H9 (cell line): ENCODE results near the gene LHX1. TPM values are rescaled to one million over a fixed set of nuclear protein-coding genes. Genes with fewer than 3 reads are reported as not detected.
A peak's percentile ranks its signal among the peaks of the same experiment; 100 is the strongest.

ENCODE experiments used
- DNase-seq: peaks from one replicate; pipeline ENCODE4 v3.0.0-alpha.2; 2017
- H2AFZ ChIP-seq: one replicate; pipeline ENCODE4 v1.6.1; 2013; ENCODE audit warnings: mild to moderate bottlenecking, low read length, control low read depth, moderate library complexity
- H2AK5ac ChIP-seq: 2 replicates; pipeline ENCODE4 v1.6.1; 2013; ENCODE audit warnings: low read length, control low read depth, mixed read lengths; ENCODE audit not compliant: insufficient read length
- H2BK120ac ChIP-seq: one replicate; pipeline ENCODE4 v1.6.1; 2013; ENCODE audit warnings: low read depth, mild to moderate bottlenecking, low read length, control low read depth, inconsistent platforms; ENCODE audit not compliant: poor library complexity, severe bottlenecking
- H2BK12ac ChIP-seq: 2 replicates; pipeline ENCODE4 v1.6.1; 2013; ENCODE audit warnings: low read length, control low read depth, mixed read lengths, low read depth; ENCODE audit not compliant: insufficient read length
- H2BK15ac ChIP-seq: 2 replicates; pipeline ENCODE4 v1.6.1; 2013; ENCODE audit warnings: low read depth, low read length, control low read depth
- H2BK20ac ChIP-seq: one replicate; pipeline ENCODE4 v1.6.1; 2013; ENCODE audit warnings: low read depth, mild to moderate bottlenecking, low read length, control low read depth, inconsistent platforms; ENCODE audit not compliant: poor library complexity, severe bottlenecking
- H2BK5ac ChIP-seq: 2 replicates; pipeline ENCODE4 v1.6.1; 2013; ENCODE audit warnings: low read length, control low read depth, mixed read lengths; ENCODE audit not compliant: insufficient read length
- H3K14ac ChIP-seq: 2 replicates; pipeline ENCODE4 v1.6.1; 2013; ENCODE audit warnings: low read length, control low read depth; ENCODE audit not compliant: insufficient read depth
- H3K18ac ChIP-seq: 2 replicates; pipeline ENCODE4 v1.6.1; 2013; ENCODE audit warnings: low read depth, mild to moderate bottlenecking, mixed read lengths, low read length, control low read depth; ENCODE audit not compliant: insufficient read length
- H3K23ac ChIP-seq: 2 replicates; pipeline ENCODE4 v1.6.1; 2013; ENCODE audit warnings: low read length, control low read depth, mixed read lengths, low read depth; ENCODE audit not compliant: insufficient read length
- H3K23me2 ChIP-seq: 2 replicates; pipeline ENCODE4 v1.6.1; 2013; ENCODE audit warnings: low read depth, mild to moderate bottlenecking, mixed read lengths, low read length, control low read depth; ENCODE audit not compliant: insufficient read length, poor library complexity, severe bottlenecking
- H3K27ac ChIP-seq: 2 replicates; pipeline ENCODE4 v1.5.1; 2013; ENCODE audit warnings: low read length, control low read depth, mixed read lengths, low read depth; ENCODE audit not compliant: insufficient read length
- H3K27me3 ChIP-seq: 2 replicates; pipeline ENCODE4 v1.6.1; 2013; ENCODE audit warnings: low read length, control low read depth, inconsistent platforms; ENCODE audit not compliant: insufficient read depth
- H3K4ac ChIP-seq: 2 replicates; pipeline ENCODE4 v1.6.1; 2013; ENCODE audit warnings: low read depth, mild to moderate bottlenecking, control low read depth, inconsistent platforms, low read length, moderate library complexity
- H3K4me1 ChIP-seq: 2 replicates; pipeline ENCODE4 v1.6.1; 2013; ENCODE audit warnings: low read length, control low read depth, inconsistent platforms; ENCODE audit not compliant: insufficient read depth
- H3K4me2 ChIP-seq: 2 replicates; pipeline ENCODE4 v1.6.1; 2013; ENCODE audit warnings: low read length, control low read depth, mixed read lengths; ENCODE audit not compliant: insufficient read length, insufficient read depth
- H3K56ac ChIP-seq: 2 replicates; pipeline ENCODE4 v1.6.1; 2013; ENCODE audit warnings: low read depth, mild to moderate bottlenecking, mixed read lengths, low read length, control low read depth; ENCODE audit not compliant: insufficient read length
- H3K79me1 ChIP-seq: 2 replicates; pipeline ENCODE4 v1.6.1; 2013; ENCODE audit warnings: low read depth, mild to moderate bottlenecking, moderate library complexity, low read length, control low read depth, inconsistent platforms; ENCODE audit not compliant: insufficient read depth, poor library complexity, severe bottlenecking
- H3K79me2 ChIP-seq: 2 replicates; pipeline ENCODE4 v1.6.1; 2013; ENCODE audit warnings: low read length, control low read depth, inconsistent platforms; ENCODE audit not compliant: insufficient read depth
- H3K9ac ChIP-seq: 2 replicates; pipeline ENCODE4 v1.6.1; 2013; ENCODE audit warnings: low read length, control low read depth, mixed read lengths; ENCODE audit not compliant: insufficient read length; ENCODE audit errors: extremely low read depth
- H3K9me3 ChIP-seq: one replicate; pipeline ENCODE4 v1.6.1; 2013; ENCODE audit warnings: low read depth, low read length, inconsistent platforms; ENCODE audit not compliant: control insufficient read depth
- H3T11ph ChIP-seq: one replicate; pipeline ENCODE4 v1.6.1; 2013; ENCODE audit warnings: mild to moderate bottlenecking, low read length, control low read depth, inconsistent platforms
- H4K20me1 ChIP-seq: one replicate; pipeline ENCODE4 v1.6.1; 2013; ENCODE audit not compliant: control insufficient read depth, insufficient read length, insufficient read depth
- H4K5ac ChIP-seq: 2 replicates; pipeline ENCODE4 v1.6.1; 2013; ENCODE audit warnings: low read depth, mild to moderate bottlenecking, mixed read lengths, low read length, control low read depth; ENCODE audit not compliant: insufficient read length
- H4K8ac ChIP-seq: replicated peaks from 2 replicates; pipeline ENCODE4 v1.6.1; 2013; ENCODE audit warnings: low read length, control low read depth, mixed read lengths, low read depth; ENCODE audit not compliant: insufficient read length
- H4K91ac ChIP-seq: 2 replicates; pipeline ENCODE4 v1.6.1; 2013; ENCODE audit warnings: low read depth, mild to moderate bottlenecking, moderate library complexity, mixed read lengths, low read length, control low read depth; ENCODE audit not compliant: insufficient read length
- H3K27ac Mint-ChIP-seq, 3 experiments: 2 replicates in 2 of 3; 3 replicates in 1 of 3; pipeline ENCODE4 v1.8.0; 2020 to 2021; ENCODE audit warnings: mixed read lengths in 3 of 3, mild to moderate bottlenecking in 1 of 3, moderate library complexity in 1 of 3
- H3K27me3 Mint-ChIP-seq: 2 replicates; pipeline ENCODE4 v1.8.0; 2021; ENCODE audit warnings: low read depth, mild to moderate bottlenecking, moderate library complexity, mixed read lengths
- H3K36me3 Mint-ChIP-seq, 3 experiments: 2 replicates in 2 of 3; 3 replicates in 1 of 3; pipeline ENCODE4 v1.8.0; 2020 to 2021; ENCODE audit warnings: low read depth in 3 of 3, mixed read lengths in 3 of 3; ENCODE audit not compliant: insufficient read depth in 1 of 3
- H3K4me1 Mint-ChIP-seq, 2 experiments: 2 replicates each; pipeline ENCODE4 v1.8.0; 2020; ENCODE audit warnings: mixed read lengths in 2 of 2
- H3K4me3 Mint-ChIP-seq, 2 experiments: 2 replicates in 1 of 2; 3 replicates in 1 of 2; pipeline ENCODE4 v1.8.0; 2020 to 2021; ENCODE audit warnings: mild to moderate bottlenecking in 2 of 2, mixed read lengths in 2 of 2, moderate library complexity in 1 of 2
- H3K9me3 Mint-ChIP-seq, 2 experiments: 2 replicates in 1 of 2; 3 replicates in 1 of 2; pipeline ENCODE4 v1.8.0; 2020; ENCODE audit warnings: mild to moderate bottlenecking in 2 of 2, mixed read lengths in 2 of 2, moderate library complexity in 1 of 2
- CTCF ChIP-seq: fragments of 200-600 bp; sonication (generic); conservative IDR thresholded peaks from 3 replicates; pipeline ENCODE4 v1.8.0; 2021; ENCODE audit warnings: antibody characterized with exemption, mild to moderate bottlenecking
- total RNA-seq: library from RNA; stranded (reverse); gene quantifications from 2 replicates; pipeline ENCODE4 v1.2.1, GENCODE V29; 2021

Gene LHX1
- total RNA-seq, 1 experiment from 2014 or later, result 0.22 TPM

GRCh38 chr17:36972186-36972700 is 35.0 kb downstream of the LHX1 start:
- peaks cover 2% of the 10 kb centered on the region for H3K79me1 ChIP-seq
- no peaks in the 10 kb centered on the region for H3K9me3 ChIP-seq
- no peak overlapping the region for H2BK20ac ChIP-seq
- no peak overlapping the region for H3K23ac ChIP-seq
- no peak overlapping the region for H3K4ac ChIP-seq
- no peaks in the 10 kb centered on the region for H3K9me3 Mint-ChIP-seq
- H4K8ac ChIP-seq, result no peak overlapping the region
- peak overlapping the region; percentile 7 to 90 (median 38); a peak in 3 of 7 replicates for H3K27ac Mint-ChIP-seq
- no peak overlapping the region for H3K56ac ChIP-seq
- no peak overlapping the region for H3K27ac ChIP-seq
- no peak overlapping the region for H2BK120ac ChIP-seq
- no peak overlapping the region for H4K91ac ChIP-seq
- peaks cover 11 to 18% of the 10 kb centered on the region in 2 experiments for H3K4me1 Mint-ChIP-seq
- H4K5ac ChIP-seq, result no peak overlapping the region
- H2AK5ac ChIP-seq, result no peak overlapping the region
- TF ChIP-seq CTCF, result no peak
- no peaks in the 10 kb centered on the region for H4K20me1 ChIP-seq
- H3K18ac ChIP-seq, result no peak overlapping the region
- no peak overlapping the region for H2AFZ ChIP-seq
- H3K36me3 Mint-ChIP-seq, result peaks cover 10 to 24% (median 24%) of the 10 kb centered on the region in 3 experiments; a peak in 6 of 7 replicates
- no peaks in the 10 kb centered on the region for H3K27me3 ChIP-seq
- no peak overlapping the region for H3K9ac ChIP-seq
- no peaks in the 10 kb centered on the region for H3K23me2 ChIP-seq
- H2BK15ac ChIP-seq, result no peak overlapping the region
- no peak overlapping the region for H3K4me3 Mint-ChIP-seq
- no peak overlapping the region for H3T11ph ChIP-seq
- H3K79me2 ChIP-seq, result no peaks in the 10 kb centered on the region
- no peak overlapping the region for H3K14ac ChIP-seq
- no peak overlapping the region for H2BK5ac ChIP-seq
- no peak overlapping the region for H2BK12ac ChIP-seq
- no peaks in the 10 kb centered on the region for H3K4me1 ChIP-seq
- H3K27me3 Mint-ChIP-seq, result no peaks in the 10 kb centered on the region
- no peak overlapping the region for H3K4me2 ChIP-seq
- DNase-seq, result no peak
